Activated CD4-positive, alpha-beta T cell treated with anti-CD3 and anti-CD28 coated beads for 36 hours (primary cell): Measurements from ENCODE around the gene FOXP4. TPM values are rescaled to one million over a fixed set of nuclear protein-coding genes. Genes with fewer than 3 reads are reported as not detected.

Source experiments
- ATAC-seq: fragments of 200-7000 bp; cut with Tn5 transposase; one replicate; pipeline ENCODE4 v1.10.0; 2021; ENCODE audit warnings: mild to moderate bottlenecking, moderate library complexity
- CTCF ChIA-PET: fragments of 350-600 bp; sonication (Branson Sonifier 250); formaldehyde crosslinking; loops from one replicate; lab custom pipeline; 2021; ENCODE audit warnings: antibody characterized with exemption; lab: Charles Lee
- POLR2A ChIA-PET: fragments of 350-600 bp; sonication (Branson Sonifier 250); formaldehyde crosslinking; loops from one replicate; lab custom pipeline; 2021; ENCODE audit warnings: antibody characterized with exemption, inconsistent platforms; lab: Charles Lee
- DNase-seq: peaks from one replicate; pipeline ENCODE4 v3.0.0-alpha.2; 2020
- H3K27ac Mint-ChIP-seq: one replicate; pipeline ENCODE4 v1.8.0; 2021; ENCODE audit warnings: mixed read lengths
- H3K27me3 Mint-ChIP-seq: one replicate; pipeline ENCODE4 v1.8.0; 2021; ENCODE audit warnings: mixed read lengths
- H3K36me3 Mint-ChIP-seq: one replicate; pipeline ENCODE4 v1.8.0; 2021; ENCODE audit warnings: low read depth, mixed read lengths
- H3K4me1 Mint-ChIP-seq: one replicate; pipeline ENCODE4 v1.8.0; 2021; ENCODE audit warnings: mixed read lengths
- H3K4me3 Mint-ChIP-seq: one replicate; pipeline ENCODE4 v1.8.0; 2021; ENCODE audit warnings: mild to moderate bottlenecking, moderate library complexity, mixed read lengths
- H3K9me3 Mint-ChIP-seq: one replicate; pipeline ENCODE4 v1.8.0; 2021; ENCODE audit warnings: low read depth, mixed read lengths
- intact Hi-C, 2 experiments: fragments of 100-400 bp; cut with DNase I in 1 of 2; cut with micrococcal nuclease in 1 of 2; formaldehyde crosslinking; loops; one replicate each; pipeline versions ENCODE4 v1.14.2 to v1.15.1; 2022 to 2024; cut with DNase I, micrococcal nuclease
- total RNA-seq, 2 experiments: library from RNA; stranded (reverse); gene quantifications; one replicate each; pipeline ENCODE4 v1.2.3, GENCODE V29; 2021

FOXP4 gene
- total RNA-seq, 2 experiments from 2014 or later: 11.1 to 13.8 TPM

GRCh38 chr6:41536795-41537758, 9.1 kb upstream of the FOXP4 start:
- intact Hi-C loops: no loop called here
- peaks cover 26% of the 10 kb centered on the region for H3K4me1 Mint-ChIP-seq
- no peak overlapping the region for H3K4me3 Mint-ChIP-seq
- H3K27ac Mint-ChIP-seq: no peak overlapping the region
- DNase-seq (no peak), ATAC-seq (no peak)
- H3K9me3 Mint-ChIP-seq: no peaks in the 10 kb centered on the region
- CTCF ChIA-PET: no interaction called here
- POLR2A ChIA-PET: no interaction called here
- no peaks in the 10 kb centered on the region for H3K36me3 Mint-ChIP-seq
- peaks cover 10% of the 10 kb centered on the region for H3K27me3 Mint-ChIP-seq

- peaks cover 11% of the 10 kb centered on the region for H3K4me1 Mint-ChIP-seq
- ATAC-seq (peak; percentile 70), DNase-seq (peak; percentile 15)
- no peak overlapping the region for H3K4me3 Mint-ChIP-seq
- ChIA-PET CTCF (interaction anchor here (1.1 kb wide), 1 partner anchor 170 kb away, joined by 3 read pairs; no protein-coding TSS in a partner anchor), POLR2A (no interaction called here)
- H3K27me3 Mint-ChIP-seq: peaks cover 10% of the 10 kb centered on the region
- no peaks in the 10 kb centered on the region for H3K36me3 Mint-ChIP-seq
- H3K9me3 Mint-ChIP-seq: no peaks in the 10 kb centered on the region
- intact Hi-C loops: no loop called here
- no peak overlapping the region for H3K27ac Mint-ChIP-seq
Observed at GRCh38 chr6:41538556-41539182, 7.5 kb upstream of the FOXP4 start.

GRCh38 chr6:41539204-41539603, 7.0 kb upstream of the FOXP4 start:
- POLR2A ChIA-PET: no interaction called here
- H3K27ac Mint-ChIP-seq: no peak overlapping the region
- H3K4me1 Mint-ChIP-seq: peaks cover 8% of the 10 kb centered on the region
- DNase-seq: no peak
- ATAC-seq: no peak
- peaks cover 10% of the 10 kb centered on the region for H3K27me3 Mint-ChIP-seq
- H3K9me3 Mint-ChIP-seq: no peaks in the 10 kb centered on the region
- no peak overlapping the region for H3K4me3 Mint-ChIP-seq
- no peaks in the 10 kb centered on the region for H3K36me3 Mint-ChIP-seq
- intact Hi-C loops: no loop called here
- CTCF ChIA-PET: interaction anchor here (0.9 to 1.1 kb wide), 2 partner anchors 171 to 1783 kb away, joined by 3 to 4 read pairs; no protein-coding TSS in a partner anchor

- Mint-ChIP-seq H3K4me3 (no peak overlapping the region), H3K27me3 (peaks cover 4% of the 10 kb centered on the region), H3K27ac (no peak overlapping the region), H3K36me3 (no peaks in the 10 kb centered on the region), H3K9me3 (no peaks in the 10 kb centered on the region), H3K4me1 (peaks cover 17% of the 10 kb centered on the region)
- POLR2A ChIA-PET: no interaction called here
- no peak for ATAC-seq
- CTCF ChIA-PET: no interaction called here
- intact Hi-C loops: no loop called here
- DNase-seq: no peak
Observed at GRCh38 chr6:41541364-41541763, 4.8 kb upstream of the FOXP4 start.

GRCh38 chr6:41543087-41543486, 3.1 kb upstream of the FOXP4 start:
- Mint-ChIP-seq H3K4me1 (peaks cover 12% of the 10 kb centered on the region), H3K9me3 (no peaks in the 10 kb centered on the region), H3K27ac (no peak overlapping the region), H3K4me3 (no peak overlapping the region), H3K36me3 (no peaks in the 10 kb centered on the region), H3K27me3 (peaks cover 2% of the 10 kb centered on the region)
- intact Hi-C loops: no loop called here
- DNase-seq (no peak), ATAC-seq (no peak)
- CTCF ChIA-PET: interaction anchor here (0.6 kb wide), 2 partner anchors 76 to 92 kb away, joined by 3 read pairs; no protein-coding TSS in a partner anchor
- POLR2A ChIA-PET: no interaction called here

- ChIA-PET POLR2A (interaction anchor here (1.5 kb wide), 1 partner anchor 13 kb away, joined by 5 read pairs; no protein-coding TSS in a partner anchor), CTCF (interaction anchor here (1.0 kb wide), 1 partner anchor 138 kb away, joined by 3 read pairs; no protein-coding TSS in a partner anchor)
- ATAC-seq (no peak), DNase-seq (no peak)
- peaks cover 4% of the 10 kb centered on the region for H3K36me3 Mint-ChIP-seq
- H3K9me3 Mint-ChIP-seq: no peaks in the 10 kb centered on the region
- intact Hi-C loops: loop anchor here in 1 of 2 experiments (5.0 kb wide), 2 partner anchors 352 to 502 kb away; partner anchors contain the start of gene USP49
- H3K4me3 Mint-ChIP-seq: peak overlapping the region; percentile 84
- peaks cover 6% of the 10 kb centered on the region for H3K27me3 Mint-ChIP-seq
- peak overlapping the region; percentile 77 for H3K27ac Mint-ChIP-seq
- H3K4me1 Mint-ChIP-seq: peaks cover 15% of the 10 kb centered on the region
Observed at GRCh38 chr6:41545247-41545702, 906 bp upstream of the FOXP4 start.

GRCh38 chr6:41546475-41546865, 289 bp downstream of the FOXP4 start:
- peak; percentile 52 for ATAC-seq
- CTCF ChIA-PET: no interaction called here
- Mint-ChIP-seq H3K36me3 (peaks cover 8% of the 10 kb centered on the region), H3K4me3 (peak overlapping the region; percentile 84), H3K27ac (no peak overlapping the region), H3K27me3 (peaks cover 7% of the 10 kb centered on the region), H3K4me1 (peaks cover 15% of the 10 kb centered on the region), H3K9me3 (no peaks in the 10 kb centered on the region)
- peak; percentile 67 for DNase-seq
- POLR2A ChIA-PET: no interaction called here
- intact Hi-C loops: loop anchor here (1.0 to 5.0 kb wide), 8 partner anchors 14 to 501 kb away; partner anchors contain the start of genes NFYA (in 1 of the 2), OARD1 (in 1 of the 2), TFEB (in 1 of the 2) and USP49 (in 1 of the 2)

GRCh38 chr6:41546866-41547798, 951 bp downstream of the FOXP4 start:
- intact Hi-C loops: loop anchor here (1.0 to 5.0 kb wide), 8 partner anchors 13 to 500 kb away; partner anchors contain the start of genes NFYA (in 1 of the 2), OARD1 (in 1 of the 2), TFEB (in 1 of the 2) and USP49 (in 1 of the 2)
- DNase-seq: peak; percentile 58
- Mint-ChIP-seq H3K27me3 (peaks cover 9% of the 10 kb centered on the region), H3K27ac (peak overlapping the region; percentile 47), H3K9me3 (no peaks in the 10 kb centered on the region), H3K36me3 (peaks cover 10% of the 10 kb centered on the region), H3K4me1 (peaks cover 15% of the 10 kb centered on the region), H3K4me3 (peak overlapping the region; percentile 84)
- peak; percentile 3 for ATAC-seq
- ChIA-PET POLR2A (interaction anchor here (0.9 kb wide), 1 partner anchor 15 kb away, joined by 3 read pairs; no protein-coding TSS in a partner anchor), CTCF (interaction anchor here (0.6 kb wide), 1 partner anchor 145 kb away, joined by 3 read pairs; no protein-coding TSS in a partner anchor)

GRCh38 chr6:41547799-41548097, 1.6 kb downstream of the FOXP4 start:
- peaks cover 9% of the 10 kb centered on the region for H3K27me3 Mint-ChIP-seq
- peak overlapping the region; percentile 31 for H3K27ac Mint-ChIP-seq
- CTCF ChIA-PET: interaction anchor here (1.0 to 1.2 kb wide), 2 partner anchors 13 to 16 kb away, joined by 3 to 4 read pairs; no protein-coding TSS in a partner anchor
- no peak for DNase-seq
- intact Hi-C loops: loop anchor here (2.0 to 5.0 kb wide), 3 partner anchors 13 to 500 kb away; partner anchors contain the start of gene USP49 (in 1 of the 2)
- H3K4me1 Mint-ChIP-seq: peaks cover 15% of the 10 kb centered on the region
- POLR2A ChIA-PET: interaction anchor here (0.9 kb wide), 1 partner anchor 15 kb away, joined by 3 read pairs; no protein-coding TSS in a partner anchor
- H3K9me3 Mint-ChIP-seq: no peaks in the 10 kb centered on the region
- H3K4me3 Mint-ChIP-seq: peak overlapping the region; percentile 84
- no peak for ATAC-seq
- H3K36me3 Mint-ChIP-seq: peaks cover 10% of the 10 kb centered on the region
